Measurements from ENCODE around the gene RELN. TPM values are rescaled to one million over a fixed set of nuclear protein-coding genes. Genes with fewer than 3 reads are reported as not detected.

Gene RELN
- total and polyA plus RNA-seq, 9 of the 15 experiments (the other 6 are each of a cell fraction or from before 2014, with no cell fraction given), result 12.9 to 43.2 (median 18.1) TPM

- TF ChIP-seq ZNF318 (IDR thresholded peaks at IDR 0.05; ENCODE audit: borderline replicate concordance in 1 of 2, low read depth in 1 of 2) (no peak), ZNF586 (CRISPR knock-in tag; conservative IDR thresholded peaks at IDR 0.05) (no peak), RREB1 (CRISPR knock-in tag; IDR thresholded peaks at IDR 0.05) (no peak)
These were observed 45.1 kb downstream of the RELN start (continued) for GRCh38 chr7:103944230-103944900.
